GM18502 (cell line): Measurements from ENCODE around the gene LHX6.

Source experiments
- ATAC-seq: cut with Tn5 transposase; IDR thresholded peaks from one replicate; pipeline ENCODE4 v1.9.1; 2021; ENCODE audit warnings: mild to moderate bottlenecking; ENCODE audit not compliant: unreplicated experiment, poor library complexity

LHX6 gene

GRCh38 chr9:122193651-122194050 lies 35.1 kb downstream of the LHX6 start:
- no peak for ATAC-seq

DNA sequence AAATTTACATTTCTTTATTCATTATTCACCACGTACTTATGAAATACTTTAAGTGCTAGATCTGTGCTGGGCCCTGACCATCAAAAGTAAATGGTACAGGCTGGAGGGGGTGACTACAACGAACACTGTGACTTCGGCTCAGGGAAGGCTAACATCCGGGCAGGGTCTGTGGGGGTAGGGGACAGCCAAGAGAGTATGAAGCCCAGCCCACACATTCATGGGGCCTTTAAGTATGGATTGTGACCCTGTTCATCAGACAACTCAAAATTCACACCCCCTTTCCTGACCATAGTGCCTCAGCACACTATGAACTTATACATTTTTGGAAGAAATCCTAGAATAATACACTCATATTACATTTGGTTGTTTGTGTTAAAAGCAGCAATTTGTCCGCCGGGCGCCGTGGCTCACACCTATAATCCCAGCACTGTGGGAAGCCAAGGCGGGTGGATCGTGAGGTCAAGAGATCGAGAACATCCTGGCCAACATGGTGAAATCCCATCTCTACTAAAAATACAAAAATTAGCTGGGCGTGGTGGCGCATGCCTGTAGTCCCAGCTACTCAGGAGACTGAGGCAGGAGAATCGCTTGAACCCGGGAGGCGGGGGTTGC lies 35.7 kb downstream of the LHX6 start:
- ATAC-seq, result no peak

DNA sequence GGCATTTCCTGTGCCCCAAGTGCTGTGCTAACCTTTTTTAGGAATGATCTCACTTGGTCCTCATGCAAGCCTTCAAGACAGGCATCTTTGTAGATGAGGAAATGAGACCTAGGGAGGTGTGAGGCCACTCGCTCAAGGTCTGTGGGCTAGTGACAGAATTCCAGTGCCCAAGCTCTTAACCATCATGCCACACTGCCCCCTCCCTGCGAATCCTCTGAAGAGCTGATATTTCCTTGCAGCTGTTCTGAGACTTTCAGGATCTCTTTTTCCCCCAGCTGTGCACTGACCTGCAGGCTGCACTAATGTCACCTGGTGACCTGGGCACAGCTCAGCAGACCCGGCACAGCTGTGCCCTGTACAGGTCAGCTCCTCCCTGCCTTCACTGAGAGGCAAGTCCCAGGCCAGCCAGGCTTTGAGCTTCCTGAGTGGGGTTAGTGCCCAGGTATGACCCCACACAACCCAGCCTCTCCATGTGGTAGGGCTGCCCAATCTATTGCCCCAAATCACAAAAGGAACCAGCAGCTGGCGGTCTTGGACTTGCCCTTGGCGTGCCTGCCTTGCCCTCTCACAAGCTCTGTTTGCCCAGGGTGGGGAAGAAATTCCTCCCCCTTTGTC lies 36.4 kb downstream of the LHX6 start:
- no peak for ATAC-seq

GRCh38 chr9:122191584-122191983 lies 37.2 kb downstream of the LHX6 start:
- ATAC-seq, result no peak

DNA sequence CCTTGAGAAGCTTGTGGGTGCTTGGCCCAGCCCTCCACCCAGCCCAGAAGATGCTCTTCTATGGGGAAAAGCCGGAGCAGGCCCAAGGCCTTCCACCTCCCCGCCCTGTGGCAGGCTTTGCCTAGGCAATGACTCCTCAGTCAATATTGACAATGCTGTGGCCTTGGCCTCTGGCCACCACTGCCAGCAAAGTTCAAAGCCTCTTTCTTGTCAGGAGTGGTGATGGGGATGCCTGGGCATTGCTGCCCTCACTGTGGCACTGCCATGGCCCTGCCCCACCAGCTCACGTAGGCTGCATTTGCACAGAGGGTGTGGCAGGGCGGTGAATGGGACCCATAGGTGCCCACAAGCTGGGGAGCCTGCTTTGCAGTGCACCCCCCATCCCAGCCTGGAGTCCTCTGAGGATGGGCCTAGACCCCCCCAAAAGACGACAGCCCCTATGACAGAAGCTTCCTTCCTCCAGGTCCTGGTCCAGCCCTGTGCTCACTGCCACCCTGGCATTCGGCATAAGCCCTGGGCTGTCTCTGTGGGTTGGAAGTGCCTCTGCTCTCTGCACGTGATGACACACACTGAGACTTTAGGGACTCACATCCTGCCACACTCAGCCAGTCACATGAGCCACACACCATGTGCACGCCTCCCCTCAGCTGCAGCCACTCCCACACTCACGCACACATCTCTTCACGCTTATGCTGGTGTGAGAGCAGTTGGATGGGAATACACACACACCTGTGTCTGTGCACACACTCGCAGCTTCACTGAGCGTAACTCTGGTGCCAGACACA lies 38.0 kb downstream of the LHX6 start:
- no peak for ATAC-seq

DNA sequence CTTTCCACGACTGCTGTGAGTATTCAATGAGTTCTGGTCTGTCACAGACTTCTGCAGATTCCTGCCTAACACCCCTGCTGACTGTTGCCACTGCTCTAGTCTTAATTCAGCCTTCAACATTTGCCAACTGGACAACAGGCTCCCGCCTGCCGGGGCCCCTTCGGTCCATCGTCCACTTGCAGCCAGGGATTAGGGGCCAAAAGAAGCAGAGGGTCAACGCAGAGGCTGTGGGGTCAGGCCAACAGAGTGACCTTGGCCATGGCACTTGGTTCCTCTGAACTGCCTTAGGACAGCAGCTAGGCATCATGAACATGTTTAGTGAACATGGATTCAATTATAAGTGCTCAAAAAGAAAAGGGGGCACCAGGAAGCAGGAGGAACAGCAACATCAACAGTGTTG lies 40.4 kb downstream of the LHX6 start:
- no peak for ATAC-seq

GRCh38 chr9:122186777-122187470 lies 41.8 kb downstream of the LHX6 start:
- no peak for ATAC-seq

DNA sequence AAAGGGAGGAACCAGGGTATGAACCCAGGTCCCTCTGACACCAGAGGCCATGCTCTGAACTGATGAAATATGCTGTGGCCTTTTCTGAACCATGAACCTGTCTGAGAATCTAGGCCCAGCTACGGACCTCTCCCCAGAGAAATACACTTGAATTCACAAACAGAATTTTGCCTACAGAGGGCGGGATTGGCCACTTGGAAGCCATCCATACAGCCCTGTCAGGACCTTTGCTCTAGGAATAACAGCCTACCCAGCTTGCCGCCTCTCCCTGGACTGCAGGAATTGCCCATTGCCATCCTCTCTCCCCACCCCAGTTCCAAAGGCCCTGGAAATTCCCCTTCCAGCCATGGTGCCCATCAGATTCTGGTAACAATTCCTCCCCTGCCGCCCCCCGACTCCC lies 42.5 kb downstream of the LHX6 start:
- ATAC-seq, result no peak

DNA sequence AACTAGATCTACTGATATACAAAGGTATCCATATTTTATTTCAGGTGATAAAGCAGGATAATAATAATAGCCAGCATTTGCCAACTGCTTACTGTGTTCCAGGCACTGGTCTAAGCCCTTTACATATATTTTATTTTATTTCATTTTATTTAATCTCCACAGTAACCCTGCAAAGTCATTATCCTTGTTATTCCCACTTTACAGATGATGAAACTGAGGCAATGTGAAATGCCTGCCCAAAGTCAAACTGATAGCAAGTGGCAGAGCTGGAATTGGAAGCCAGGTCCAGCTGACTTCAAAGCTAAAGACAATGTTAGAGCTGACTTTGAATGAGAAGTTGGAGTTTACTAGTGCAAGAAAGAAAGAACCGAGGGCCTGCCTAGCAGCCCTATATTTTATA lies 44.2 kb downstream of the LHX6 start:
- no peak for ATAC-seq

GRCh38 chr9:122183501-122183900 lies 45.3 kb downstream of the LHX6 start:
- no peak for ATAC-seq

- ATAC-seq, result no peak
These were observed 48.1 kb downstream of the LHX6 start for GRCh38 chr9:122180633-122181032.

DNA sequence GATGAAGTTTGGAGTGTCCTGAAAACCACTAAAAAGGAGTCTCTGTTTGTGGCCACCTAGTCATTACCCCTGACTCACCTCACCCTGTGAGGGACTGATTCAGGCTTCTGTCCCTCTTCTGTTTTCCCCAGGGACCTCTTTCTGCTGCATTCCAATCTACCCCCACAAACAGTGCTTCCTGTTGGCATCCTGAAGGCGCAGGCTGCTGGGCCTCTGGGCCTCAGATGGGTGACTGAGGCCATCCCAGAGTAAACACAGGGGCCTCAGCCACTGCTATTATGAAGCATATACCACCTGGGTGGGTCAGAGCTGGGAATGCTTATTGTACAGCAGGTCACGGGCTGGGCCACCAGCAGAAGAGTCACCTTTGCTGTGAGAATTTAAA lies 49.1 kb downstream of the LHX6 start:
- no peak for ATAC-seq

- ATAC-seq, result no peak
These were observed 49.6 kb downstream of the LHX6 start for GRCh38 chr9:122179054-122179689.

DNA sequence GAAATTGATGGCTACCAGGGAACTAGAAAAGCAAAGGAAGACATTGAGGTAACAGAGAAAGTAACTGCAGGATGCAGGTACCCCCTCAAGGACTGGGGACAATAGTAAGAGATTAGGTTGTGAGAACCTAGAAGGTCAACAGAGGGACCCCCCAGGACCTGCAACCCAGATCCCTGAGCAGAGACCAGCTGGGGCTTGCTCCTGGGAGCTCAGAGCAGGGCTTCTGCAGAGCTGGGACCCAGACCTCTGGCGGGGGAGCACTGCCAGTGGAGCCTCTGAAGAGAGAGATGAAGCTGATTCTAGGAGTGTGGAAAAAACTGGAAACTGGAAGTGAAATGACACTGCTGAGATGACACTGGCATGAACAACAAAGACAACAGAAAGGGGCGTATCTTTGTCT lies 51.8 kb downstream of the LHX6 start:
- ATAC-seq, result no peak

DNA sequence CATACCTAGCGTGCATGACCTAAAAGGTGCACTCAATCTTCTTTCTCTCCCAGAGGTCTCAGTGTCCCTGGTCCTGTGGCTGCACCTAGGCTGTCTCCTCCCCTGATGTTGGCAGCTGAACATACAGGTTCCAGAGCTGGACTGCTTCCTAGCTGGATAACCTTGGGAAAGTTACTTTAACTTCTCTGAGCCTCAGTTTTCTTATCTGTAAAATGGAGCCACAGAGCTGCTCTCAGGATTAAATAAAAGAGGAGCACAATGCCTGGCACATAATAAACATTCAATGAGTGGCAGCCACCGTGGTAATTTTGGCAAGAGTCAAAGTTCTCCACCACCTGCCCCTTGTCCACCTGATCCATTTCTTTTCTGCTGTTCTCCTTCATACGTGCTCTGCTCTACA lies 55.1 kb downstream of the LHX6 start:
- ATAC-seq, result no peak

- no peak for ATAC-seq
These were observed 56.6 kb downstream of the LHX6 start for GRCh38 chr9:122172131-122172530.

- ATAC-seq, result no peak
These were observed 60.4 kb downstream of the LHX6 start for GRCh38 chr9:122168356-122168755.

DNA sequence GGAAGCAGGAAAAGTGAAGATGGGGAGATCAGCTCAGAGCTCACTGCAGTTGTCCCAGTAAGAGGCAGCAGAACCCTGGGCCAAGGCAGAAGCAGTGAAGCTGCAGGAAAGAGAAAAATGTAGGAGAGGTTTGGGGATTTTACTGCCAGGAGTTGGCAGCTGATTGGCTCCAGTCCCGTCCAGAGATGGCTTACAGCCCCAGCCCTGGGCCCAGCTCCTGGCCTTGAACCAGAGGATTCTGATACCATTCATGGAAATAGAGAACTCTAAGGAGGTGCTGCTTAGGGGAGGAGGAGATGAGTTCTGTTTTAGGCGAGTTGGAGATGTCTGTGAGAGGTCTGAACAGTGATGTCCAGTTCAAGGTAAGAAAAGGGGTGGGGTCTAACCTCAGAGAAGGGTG lies 64.5 kb downstream of the LHX6 start:
- ATAC-seq, result no peak

DNA sequence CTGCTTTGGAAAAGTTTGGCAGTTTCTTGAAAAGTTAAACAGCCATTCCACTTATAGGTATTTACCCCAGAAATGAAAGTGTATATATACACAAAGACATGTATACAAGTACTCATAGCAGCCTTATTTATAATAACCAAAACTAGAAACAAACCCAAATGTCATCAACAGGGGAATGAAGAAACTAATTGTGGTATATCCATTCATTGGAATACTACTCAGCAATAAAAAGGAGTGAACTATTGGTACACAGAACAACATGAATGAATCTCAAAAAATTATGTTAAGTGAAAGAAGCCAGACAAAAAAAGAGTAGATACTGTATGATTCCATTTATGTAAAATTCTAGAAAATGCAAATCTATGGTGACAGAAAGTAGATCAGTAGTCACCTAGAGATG lies 66.3 kb downstream of the LHX6 start:
- ATAC-seq, result no peak

GRCh38 chr9:122159925-122160246 lies 68.9 kb downstream of the LHX6 start:
- no peak for ATAC-seq
